ENCODE results near the gene FBL.
"Not testable (repeated sequence)": the region's sequence is repeated elsewhere in the genome, so short reads cannot be mapped to it uniquely, and the experiment has no call there.

- not testable (repeated sequence) for TF ChIP-seq CTCF (IDR thresholded peaks at IDR 0.05 in 8 of 11, conservative IDR thresholded peaks at IDR 0.05 in 3 of 11); POLR2A (IDR thresholded peaks at IDR 0.05); POLR2AphosphoS5 (IDR thresholded peaks at IDR 0.05)
Measured at GRCh38 chr19:39814111-39814510, 32.1 kb downstream of the FBL start.
